Measurements from ENCODE around the gene SP100. TPM values are rescaled to one million over a fixed set of nuclear protein-coding genes. Genes with fewer than 3 reads are reported as not detected.
A peak's percentile ranks its signal among the peaks of the same experiment; 100 is the strongest.

SP100 gene
- total and polyA plus RNA-seq, 2 of the 13 experiments (the other 11 are each of a cell fraction or from before 2014, with no cell fraction given): 12.6 to 16.5 TPM

GRCh38 chr2:230416061-230416721 is at the start of gene SP100 (continued):
- TF ChIP-seq REL (CRISPR knock-in tag; conservative IDR thresholded peaks at IDR 0.05) (no peak; the same call in 1 of the 2 replicates), AGO2 (optimal IDR thresholded peaks at IDR 0.05; ENCODE audit: low read depth, low read length) (no peak), ZNF768 (CRISPR knock-in tag; IDR thresholded peaks at IDR 0.05) (no peak), MXD1 (CRISPR knock-in tag; IDR thresholded peaks at IDR 0.05) (no peak), ZNF281 (CRISPR knock-in tag; IDR thresholded peaks at IDR 0.05; ENCODE audit: borderline replicate concordance) (no peak; the same call in 1 of the 2 replicates), ZNF496 (CRISPR knock-in tag; IDR thresholded peaks at IDR 0.05; ENCODE audit: insufficient replicate concordance) (no peak), KLF16 (CRISPR knock-in tag; IDR thresholded peaks at IDR 0.05) (peak in 1 of 2 experiments; percentile 58; a peak in 2 of 4 replicates), MTF2 (CRISPR knock-in tag; IDR thresholded peaks at IDR 0.05; ENCODE audit: borderline replicate concordance) (no peak), NFYB (CRISPR knock-in tag; IDR thresholded peaks at IDR 0.05) (no peak), ZBTB21 (CRISPR knock-in tag; IDR thresholded peaks at IDR 0.05) (no peak), ELF4 (CRISPR knock-in tag; IDR thresholded peaks at IDR 0.05; ENCODE audit: borderline replicate concordance) (peak; percentile 74; the same call in 1 of the 2 replicates), ZBTB33 (CRISPR knock-in tag; IDR thresholded peaks at IDR 0.05) (no peak), SP1 (IDR thresholded peaks at IDR 0.05) (no peak), SP1 (CRISPR knock-in tag; IDR thresholded peaks at IDR 0.05) (peak; percentile 34; the same call in 1 of the 2 replicates), ZKSCAN1 (IDR thresholded peaks at IDR 0.05; ENCODE audit: low read length) (no peak)
- TF ChIP-seq, protein P1, sequence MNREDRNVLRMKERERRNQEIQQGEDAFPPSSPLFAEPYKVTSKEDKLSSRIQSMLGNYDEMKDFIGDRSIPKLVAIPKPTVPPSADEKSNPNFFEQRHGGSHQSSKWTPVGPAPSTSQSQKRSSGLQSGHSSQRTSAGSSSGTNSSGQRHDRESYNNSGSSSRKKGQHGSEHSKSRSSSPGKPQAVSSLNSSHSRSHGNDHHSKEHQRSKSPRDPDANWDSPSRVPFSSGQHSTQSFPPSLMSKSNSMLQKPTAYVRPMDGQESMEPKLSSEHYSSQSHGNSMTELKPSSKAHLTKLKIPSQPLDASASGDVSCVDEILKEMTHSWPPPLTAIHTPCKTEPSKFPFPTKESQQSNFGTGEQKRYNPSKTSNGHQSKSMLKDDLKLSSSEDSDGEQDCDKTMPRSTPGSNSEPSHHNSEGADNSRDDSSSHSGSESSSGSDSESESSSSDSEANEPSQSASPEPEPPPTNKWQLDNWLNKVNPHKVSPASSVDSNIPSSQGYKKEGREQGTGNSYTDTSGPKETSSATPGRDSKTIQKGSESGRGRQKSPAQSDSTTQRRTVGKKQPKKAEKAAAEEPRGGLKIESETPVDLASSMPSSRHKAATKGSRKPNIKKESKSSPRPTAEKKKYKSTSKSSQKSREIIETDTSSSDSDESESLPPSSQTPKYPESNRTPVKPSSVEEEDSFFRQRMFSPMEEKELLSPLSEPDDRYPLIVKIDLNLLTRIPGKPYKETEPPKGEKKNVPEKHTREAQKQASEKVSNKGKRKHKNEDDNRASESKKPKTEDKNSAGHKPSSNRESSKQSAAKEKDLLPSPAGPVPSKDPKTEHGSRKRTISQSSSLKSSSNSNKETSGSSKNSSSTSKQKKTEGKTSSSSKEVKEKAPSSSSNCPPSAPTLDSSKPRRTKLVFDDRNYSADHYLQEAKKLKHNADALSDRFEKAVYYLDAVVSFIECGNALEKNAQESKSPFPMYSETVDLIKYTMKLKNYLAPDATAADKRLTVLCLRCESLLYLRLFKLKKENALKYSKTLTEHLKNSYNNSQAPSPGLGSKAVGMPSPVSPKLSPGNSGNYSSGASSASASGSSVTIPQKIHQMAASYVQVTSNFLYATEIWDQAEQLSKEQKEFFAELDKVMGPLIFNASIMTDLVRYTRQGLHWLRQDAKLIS (CRISPR knock-in tag; IDR thresholded peaks at IDR 0.05): peak; percentile 73; the same call in 1 of the 2 replicates
- TF ChIP-seq, protein P2, sequence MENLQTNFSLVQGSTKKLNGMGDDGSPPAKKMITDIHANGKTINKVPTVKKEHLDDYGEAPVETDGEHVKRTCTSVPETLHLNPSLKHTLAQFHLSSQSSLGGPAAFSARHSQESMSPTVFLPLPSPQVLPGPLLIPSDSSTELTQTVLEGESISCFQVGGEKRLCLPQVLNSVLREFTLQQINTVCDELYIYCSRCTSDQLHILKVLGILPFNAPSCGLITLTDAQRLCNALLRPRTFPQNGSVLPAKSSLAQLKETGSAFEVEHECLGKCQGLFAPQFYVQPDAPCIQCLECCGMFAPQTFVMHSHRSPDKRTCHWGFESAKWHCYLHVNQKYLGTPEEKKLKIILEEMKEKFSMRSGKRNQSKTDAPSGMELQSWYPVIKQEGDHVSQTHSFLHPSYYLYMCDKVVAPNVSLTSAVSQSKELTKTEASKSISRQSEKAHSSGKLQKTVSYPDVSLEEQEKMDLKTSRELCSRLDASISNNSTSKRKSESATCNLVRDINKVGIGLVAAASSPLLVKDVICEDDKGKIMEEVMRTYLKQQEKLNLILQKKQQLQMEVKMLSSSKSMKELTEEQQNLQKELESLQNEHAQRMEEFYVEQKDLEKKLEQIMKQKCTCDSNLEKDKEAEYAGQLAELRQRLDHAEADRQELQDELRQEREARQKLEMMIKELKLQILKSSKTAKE (CRISPR knock-in tag; IDR thresholded peaks at IDR 0.05; ENCODE audit: borderline replicate concordance): 0 out of 2 replicates have a peak, but pooled peaks have one; percentile 21

Measured in HepG2 (cell line).